Renal pelvis (tissue), 4 donors: ENCODE results near the gene IFT172. TPM values are rescaled to one million over a fixed set of nuclear protein-coding genes. Genes with fewer than 3 reads are reported as not detected.
"Not testable (repeated sequence)": the region's sequence is repeated elsewhere in the genome, so short reads cannot be mapped to it uniquely, and the experiment has no call there.

ENCODE experiments used
- DNase-seq: peaks from one replicate; pipeline ENCODE4 v3.0.0-alpha.2; 2013
- polyA plus RNA-seq, 3 donors: library from polyadenylated mRNA; unstranded; fragments of 120-200 nt; gene quantifications; one replicate each; pipeline ENCODE4 v1.2.1, GENCODE V29; 2013; ENCODE audit not compliant: insufficient read length in 3 of 3

IFT172 gene
- polyA plus RNA-seq, 3 donors = 41.0 to 76.4 (median 66.0) TPM

DNA sequence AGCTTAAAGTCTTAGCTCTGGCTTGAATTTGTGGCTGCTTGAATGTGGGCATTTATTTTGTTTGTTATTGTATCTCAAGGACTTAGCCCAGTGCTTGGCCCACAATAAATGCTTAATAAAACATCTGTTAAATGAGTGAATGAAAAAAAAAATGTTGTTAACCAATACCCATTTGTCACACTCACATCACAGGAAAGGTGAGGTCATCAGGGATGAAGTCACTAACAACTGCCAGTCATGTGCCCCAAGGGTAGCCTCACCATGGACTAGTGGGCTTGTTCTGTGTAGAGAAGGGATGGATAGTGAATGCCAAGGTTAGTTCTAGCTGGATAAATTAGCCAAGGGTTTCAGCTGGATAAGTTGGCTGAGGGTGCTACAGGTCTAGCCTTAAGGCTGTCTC is 58.1 kb downstream of the IFT172 start:
- no peak for DNase-seq

- peak; percentile 79 for DNase-seq
These were observed 60.5 kb downstream of the IFT172 start for GRCh38 chr2:27428978-27429541.

- peak; percentile 95 for DNase-seq
These were observed 61.1 kb downstream of the IFT172 start, which contains the start of gene NRBP1 for GRCh38 chr2:27428213-27428977. Gene NRBP1, plus strand, starts transcription at chr2:27428631. Its CDS starts 4,643 bp downstream, at chr2:27433274.

DNA sequence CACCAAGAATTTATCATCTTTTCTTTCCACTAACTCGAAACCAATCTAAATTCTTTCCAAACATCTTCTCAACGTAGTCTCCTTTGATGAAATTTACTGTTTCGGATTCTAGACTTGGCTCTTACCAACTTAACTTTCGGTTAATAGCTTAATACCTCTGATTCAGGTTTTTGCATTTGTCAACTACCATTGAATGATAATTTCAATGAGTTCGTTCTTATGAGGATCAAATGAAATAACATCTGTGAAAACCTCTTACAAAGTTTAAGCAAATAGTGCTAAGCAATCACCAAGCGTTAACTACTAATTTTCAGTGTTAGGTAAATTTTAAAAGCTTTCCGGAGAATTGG is 61.7 kb downstream of the IFT172 start:
- DNase-seq = no peak

DNA sequence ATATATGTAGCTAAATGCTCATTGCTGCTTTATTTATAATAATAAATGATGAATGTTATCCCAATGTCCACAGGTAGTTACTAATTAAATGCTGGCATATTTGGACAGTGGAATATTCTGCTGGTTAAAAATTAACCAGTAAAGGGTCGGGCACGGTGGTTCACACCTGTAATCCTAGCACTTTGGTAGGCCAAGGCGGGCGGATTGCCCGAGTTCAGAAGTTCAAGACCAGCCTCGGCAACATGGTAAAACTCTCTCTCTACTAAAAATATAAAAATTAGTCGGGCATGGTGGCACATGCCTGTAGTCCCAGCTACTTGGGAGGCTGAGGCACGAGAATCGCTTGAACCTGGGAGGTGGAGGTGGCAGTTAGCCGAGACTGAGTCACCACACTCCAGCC is 64.5 kb downstream of the IFT172 start:
- DNase-seq = not testable (repeated sequence)

GRCh38 chr2:27422958-27423357 is 66.6 kb downstream of the IFT172 start:
- DNase-seq = no peak

DNA sequence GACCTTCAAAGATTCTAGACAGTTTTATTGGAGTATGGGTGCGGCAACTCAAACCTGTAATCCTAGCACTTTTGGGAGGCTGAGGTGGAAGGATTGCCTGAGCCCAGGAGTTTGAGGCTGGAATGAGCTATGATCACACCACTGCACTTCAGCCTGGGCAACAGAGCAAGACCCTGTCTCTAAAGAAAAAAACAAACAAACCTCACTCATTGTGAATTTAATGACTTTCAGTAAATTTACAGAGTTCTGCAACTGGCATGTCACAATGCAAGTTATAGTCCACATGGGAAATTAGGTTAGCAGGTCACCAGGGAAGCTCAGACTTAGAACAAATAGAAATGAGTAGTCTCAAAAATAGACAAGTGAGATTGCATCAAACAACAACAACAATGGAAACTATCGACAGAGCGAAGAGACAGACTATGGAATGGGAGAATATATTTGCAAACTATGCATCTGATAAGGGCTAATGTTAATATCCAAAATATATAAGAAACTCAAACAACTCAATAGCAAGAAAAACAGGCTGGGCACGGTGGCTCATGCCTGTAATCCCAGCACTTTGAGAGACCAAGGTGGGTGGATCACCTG is 67.8 kb downstream of the IFT172 start:
- DNase-seq = no peak

DNA sequence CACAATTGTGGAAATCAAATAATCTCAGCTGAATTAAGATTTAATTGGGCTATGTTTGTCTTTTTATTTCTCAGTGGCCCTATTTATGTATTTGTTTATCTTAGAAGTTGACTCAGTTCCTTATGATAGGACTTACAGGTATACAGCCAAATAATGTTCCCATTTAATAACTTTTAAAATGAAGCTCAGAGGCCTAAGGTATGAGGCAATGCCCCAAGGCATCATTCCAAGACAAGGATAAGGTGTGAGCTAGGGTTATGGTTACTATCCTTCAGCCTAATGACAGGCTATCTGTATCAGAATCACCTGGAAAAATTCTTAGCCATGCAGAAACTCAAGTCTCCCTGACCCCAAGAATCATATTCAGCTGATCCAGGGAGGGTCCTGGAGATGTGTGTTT is 68.5 kb downstream of the IFT172 start:
- no peak for DNase-seq

- DNase-seq = no peak
These were observed 73.4 kb downstream of the IFT172 start for GRCh38 chr2:27416151-27416550.

GRCh38 chr2:27412419-27413152 is 77.0 kb downstream of the IFT172 start:
- no peak for DNase-seq

- DNase-seq = peak; percentile 94
These were observed 80.0 kb downstream of the IFT172 start, which contains the start of gene PPM1G for GRCh38 chr2:27409321-27410073. Gene PPM1G, minus strand, starts transcription at chr2:27409591. Its CDS starts 169 bp downstream, at chr2:27409422.

DNA sequence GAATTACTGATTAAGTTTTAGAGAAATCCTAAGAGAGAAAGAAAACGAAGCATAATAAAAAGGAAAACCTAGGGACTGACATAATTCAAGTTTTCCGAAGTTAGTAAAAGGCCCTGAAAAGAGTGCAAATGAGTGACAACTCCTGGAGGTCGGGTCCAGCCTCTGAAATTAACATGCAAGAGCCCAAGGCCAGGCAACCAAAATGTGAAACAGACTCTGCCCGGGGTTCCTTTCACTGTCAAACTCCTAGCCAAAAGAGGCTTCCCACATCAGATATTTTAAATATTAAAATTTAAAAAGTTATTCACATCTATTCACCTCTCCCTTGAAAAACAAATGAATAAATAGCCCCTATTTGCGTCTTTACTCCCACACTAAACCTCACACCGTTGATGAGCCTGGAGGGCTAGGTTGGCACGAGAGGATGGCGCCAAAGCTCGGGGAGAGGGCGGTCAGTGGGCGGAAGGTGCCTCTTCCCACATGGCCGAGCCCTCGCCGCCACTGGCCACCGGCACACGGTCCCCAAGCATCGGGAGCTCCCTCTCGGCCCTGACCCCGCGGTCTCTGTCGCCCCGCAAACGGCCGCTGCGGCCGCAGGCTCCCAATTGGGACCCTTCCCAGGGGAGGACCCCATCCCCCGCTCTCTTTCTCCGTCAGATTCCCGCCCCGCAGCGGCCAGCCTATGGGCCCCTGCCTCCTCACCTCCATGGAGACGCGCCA is 80.8 kb downstream of the IFT172 start:
- no peak for DNase-seq

- DNase-seq = peak; percentile 65
These were observed 81.6 kb downstream of the IFT172 start for GRCh38 chr2:27407798-27408491.

- no peak for DNase-seq
These were observed 89.0 kb downstream of the IFT172 start for GRCh38 chr2:27400348-27401135.

GRCh38 chr2:27398962-27399361 is 90.6 kb downstream of the IFT172 start:
- DNase-seq = no peak
